Activated CD8-positive, alpha-beta memory T cell treated with anti-CD3 and anti-CD28 coated beads, Interleukin-2, amount 50 U/mL, for 1 hour (primary cell): ENCODE data around the gene TAF9B.
"Not testable (repeated sequence)": the region's sequence is repeated elsewhere in the genome, so short reads cannot be mapped to it uniquely, and the experiment has no call there.

Experiments used
- DNase-seq: peaks from one replicate; pipeline ENCODE4 v3.0.0-alpha.2; 2020; ENCODE audit errors: extremely low read depth

TAF9B gene

GRCh38 chrX:78139160-78140123 lies at the start of gene TAF9B:
TAF9B (minus strand) TSS chrX:78139650; CDS start chrX:78139611, 39 bp downstream.
- peak; percentile 45 for DNase-seq

- DNase-seq, result no peak
Measured at GRCh38 chrX:78182881-78183280, 43.4 kb upstream of the TAF9B start.

GRCh38 chrX:78181307-78181706 lies 41.9 kb upstream of the TAF9B start:
- DNase-seq, result no peak

GRCh38 chrX:78168065-78168464 lies 28.6 kb upstream of the TAF9B start:
- no peak for DNase-seq

GRCh38 chrX:78165425-78165824 lies 26.0 kb upstream of the TAF9B start:
- no peak for DNase-seq

- not testable (repeated sequence) for DNase-seq
Measured at GRCh38 chrX:78163175-78163574, 23.7 kb upstream of the TAF9B start.

GRCh38 chrX:78160711-78161110 lies 21.3 kb upstream of the TAF9B start:
- not testable (repeated sequence) for DNase-seq

- not testable (repeated sequence) for DNase-seq
Measured at GRCh38 chrX:78157846-78158245, 18.4 kb upstream of the TAF9B start.

GRCh38 chrX:78157373-78157772 lies 17.9 kb upstream of the TAF9B start:
- not testable (repeated sequence) for DNase-seq

- DNase-seq, result not testable (repeated sequence)
Measured at GRCh38 chrX:78147002-78147540, 7.6 kb upstream of the TAF9B start.

GRCh38 chrX:78140206-78140605 lies 756 bp upstream of the TAF9B start:
- no peak for DNase-seq

GRCh38 chrX:78133238-78133960 lies 6.1 kb downstream of the TAF9B start:
- DNase-seq, result no peak

- DNase-seq, result no peak
Measured at GRCh38 chrX:78131117-78131516, 8.3 kb downstream of the TAF9B start.

GRCh38 chrX:78130396-78130795 lies 9.1 kb downstream of the TAF9B start:
- DNase-seq, result no peak

GRCh38 chrX:78129714-78130113 lies 9.7 kb downstream of the TAF9B start:
- DNase-seq, result no peak

- DNase-seq, result not testable (repeated sequence)
Measured at GRCh38 chrX:78125781-78126180, 13.7 kb downstream of the TAF9B start.

- DNase-seq, result no peak
Measured at GRCh38 chrX:78125148-78125547, 14.3 kb downstream of the TAF9B start.

- no peak for DNase-seq
Measured at GRCh38 chrX:78124307-78124706, 15.1 kb downstream of the TAF9B start.

GRCh38 chrX:78123190-78123589 lies 16.3 kb downstream of the TAF9B start:
- DNase-seq, result no peak

GRCh38 chrX:78119521-78120227 lies 19.8 kb downstream of the TAF9B start:
- no peak for DNase-seq

GRCh38 chrX:78118628-78119027 lies 20.8 kb downstream of the TAF9B start:
- DNase-seq, result no peak

GRCh38 chrX:78116766-78117165 lies 22.7 kb downstream of the TAF9B start:
- no peak for DNase-seq
